ENCODE data around the gene PCDH9.

GRCh38 chr13:66399873-66400272 is 830.3 kb downstream of the PCDH9 start:
- TF ChIP-seq, protein P1, sequence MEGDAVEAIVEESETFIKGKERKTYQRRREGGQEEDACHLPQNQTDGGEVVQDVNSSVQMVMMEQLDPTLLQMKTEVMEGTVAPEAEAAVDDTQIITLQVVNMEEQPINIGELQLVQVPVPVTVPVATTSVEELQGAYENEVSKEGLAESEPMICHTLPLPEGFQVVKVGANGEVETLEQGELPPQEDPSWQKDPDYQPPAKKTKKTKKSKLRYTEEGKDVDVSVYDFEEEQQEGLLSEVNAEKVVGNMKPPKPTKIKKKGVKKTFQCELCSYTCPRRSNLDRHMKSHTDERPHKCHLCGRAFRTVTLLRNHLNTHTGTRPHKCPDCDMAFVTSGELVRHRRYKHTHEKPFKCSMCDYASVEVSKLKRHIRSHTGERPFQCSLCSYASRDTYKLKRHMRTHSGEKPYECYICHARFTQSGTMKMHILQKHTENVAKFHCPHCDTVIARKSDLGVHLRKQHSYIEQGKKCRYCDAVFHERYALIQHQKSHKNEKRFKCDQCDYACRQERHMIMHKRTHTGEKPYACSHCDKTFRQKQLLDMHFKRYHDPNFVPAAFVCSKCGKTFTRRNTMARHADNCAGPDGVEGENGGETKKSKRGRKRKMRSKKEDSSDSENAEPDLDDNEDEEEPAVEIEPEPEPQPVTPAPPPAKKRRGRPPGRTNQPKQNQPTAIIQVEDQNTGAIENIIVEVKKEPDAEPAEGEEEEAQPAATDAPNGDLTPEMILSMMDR (IDR thresholded peaks at IDR 0.05 in 8 of 11, conservative IDR thresholded peaks at IDR 0.05 in 3 of 11): no peak
- no peak for TF ChIP-seq POLR2AphosphoS5 (IDR thresholded peaks at IDR 0.05)
